K562 (cell line): ENCODE measurements around the gene TBC1D16. TPM values are rescaled to one million over a fixed set of nuclear protein-coding genes. Genes with fewer than 3 reads are reported as not detected.

Source experiments
- ATAC-seq: fragments of 200-7000 bp; cut with Tn5 transposase; 3 replicates; pipeline ENCODE4 v1.9.1; 2020; ENCODE audit warnings: moderate library complexity
- BruUV-seq: library from RNA; stranded (reverse); fragments of 400-500 nt; replicated peaks from 2 replicates; lab custom pipeline; 2021; lab: Mats Ljungman, UMichigan
- CTCF ChIA-PET: fragments of 300-600 bp; formaldehyde crosslinking; extraction: SDS; loops from one replicate; lab custom pipeline; 2021; ENCODE audit warnings: low intra/inter-chr PET ratio; lab: Yijun Ruan, JAX
- POLR2A ChIA-PET: fragments of 300-600, 350-650 bp; sonication (Branson Sonifier 250); formaldehyde crosslinking; extraction: SDS; loops from one replicate; lab custom pipeline; 2021; ENCODE audit warnings: antibody characterized with exemption, inconsistent platforms; lab: Yijun Ruan, JAX
- DNase-seq, 4 experiments: peaks; one replicate each; pipeline versions ENCODE4 v3.0.0 to v3.0.0-alpha.2; 2011 to 2018; ENCODE audit warnings: low spot score in 3 of 4, mixed read lengths in 3 of 4; ENCODE audit errors: extremely low read depth in 1 of 4
- FAIRE-seq: peaks from 2 replicates; lab custom pipeline; 2011; peaks lifted over from hg19 to GRCh38; lab: Jason Lieb, UNC
- H2AFZ ChIP-seq: 2 replicates; pipeline ENCODE4 v1.6.0; 2011; ENCODE audit warnings: low read depth, low read length, control low read depth, inconsistent platforms
- H3K27ac ChIP-seq: fragments of 200-600 bp; 3 replicates; pipeline ENCODE4 v1.8.0; 2011; ENCODE audit warnings: low read depth, mild to moderate bottlenecking, control low read depth, inconsistent platforms, low read length, moderate library complexity, mixed read lengths; ENCODE audit errors: extremely low read depth
- H3K27me3 ChIP-seq, 2 experiments: fragments of 300-600 bp in 1 of 2; 2 replicates in 1 of 2; 3 replicates in 1 of 2; pipeline versions ENCODE4 v1.6.0 to v1.8.0; 2011; ENCODE audit warnings: inconsistent platforms in 2 of 2, low read length in 2 of 2, mild to moderate bottlenecking in 1 of 2, mixed read lengths in 1 of 2, moderate library complexity in 1 of 2; ENCODE audit not compliant: control insufficient read depth in 2 of 2, insufficient read depth in 2 of 2
- H3K36me3 ChIP-seq: fragments of 300-600 bp; 3 replicates; pipeline ENCODE4 v1.8.0; 2011; ENCODE audit warnings: mild to moderate bottlenecking, low read length, inconsistent platforms; ENCODE audit not compliant: control insufficient read depth, insufficient read depth
- H3K4me1 ChIP-seq, 2 experiments: fragments of 200-600 bp in 1 of 2; replicated peaks in 1 of 2; 2 replicates in 1 of 2; 3 replicates in 1 of 2; pipeline versions ENCODE4 v1.5.1 to v1.8.0; 2011; ENCODE audit warnings: inconsistent platforms in 2 of 2, low read length in 2 of 2, mild to moderate bottlenecking in 1 of 2, mixed read lengths in 1 of 2, moderate library complexity in 1 of 2; ENCODE audit not compliant: control insufficient read depth in 2 of 2, insufficient read depth in 2 of 2
- H3K4me2 ChIP-seq: 2 replicates; pipeline ENCODE4 v1.6.1; 2011; ENCODE audit warnings: low read length, control low read depth, inconsistent platforms, mixed read lengths; ENCODE audit not compliant: insufficient read depth
- H3K4me3 ChIP-seq: fragments of 200-600 bp; sonication (generic), shearing (Covaris generic); 2 replicates; pipeline ENCODE4 v1.5.1; 2016; ENCODE audit warnings: control low read depth, inconsistent platforms
- H3K79me2 ChIP-seq: fragments of 200-600 bp; 3 replicates; pipeline ENCODE4 v1.8.0; 2011; ENCODE audit warnings: low read length, inconsistent platforms; ENCODE audit not compliant: control insufficient read depth, insufficient read depth
- H3K9ac ChIP-seq, 2 experiments: 2 replicates each; pipeline versions ENCODE4 v1.6.0 to v1.6.1; 2011; ENCODE audit warnings: low read depth in 2 of 2, low read length in 2 of 2, control low read depth in 1 of 2, inconsistent platforms in 1 of 2, mild to moderate bottlenecking in 1 of 2, mixed read lengths in 1 of 2; ENCODE audit not compliant: insufficient read depth in 1 of 2
- H3K9me1 ChIP-seq: one replicate; pipeline ENCODE4 v1.6.0; 2011; ENCODE audit warnings: inconsistent platforms, mild to moderate bottlenecking, low read length, moderate library complexity; ENCODE audit not compliant: control insufficient read depth, insufficient read depth
- H3K9me3 ChIP-seq: replicated peaks from 2 replicates; pipeline ENCODE4 v1.5.1; 2011; ENCODE audit warnings: low read depth, low read length, inconsistent platforms; ENCODE audit not compliant: control insufficient read depth, insufficient read depth
- H4K20me1 ChIP-seq: replicated peaks from 2 replicates; pipeline ENCODE4 v1.6.1; 2011; ENCODE audit warnings: low read length, inconsistent platforms, mixed read lengths; ENCODE audit not compliant: control insufficient read depth, insufficient read depth
- CHD2 ChIP-seq: IDR thresholded peaks from 2 replicates; pipeline ENCODE4 v1.6.1; 2011; ENCODE audit warnings: low read depth, low read length
- CLOCK ChIP-seq: fragments of 250-450 bp; sonication (Bioruptor Pico); IDR thresholded peaks from 2 replicates; pipeline ENCODE4 v1.4.0; 2020; ENCODE audit warnings: mild to moderate bottlenecking, moderate library complexity, borderline replicate concordance
- ILF3 ChIP-seq: fragments of 450-650 bp; IDR thresholded peaks from 2 replicates; pipeline ENCODE4 v1.6.1; 2018; ENCODE audit warnings: antibody characterized with exemption, mild to moderate bottlenecking, moderate library complexity, borderline replicate concordance
- RBFOX2 ChIP-seq: fragments of 200-400 bp; formaldehyde crosslinking; IDR thresholded peaks from 2 replicates; pipeline ENCODE4 v1.6.1; 2017; ENCODE audit warnings: low read depth, mild to moderate bottlenecking, low read length, moderate library complexity
- SMAD1 ChIP-seq: fragments of 150-350 bp; IDR thresholded peaks from 2 replicates; pipeline ENCODE4 v1.6.1; 2014; ENCODE audit warnings: low read length, low read depth; ENCODE audit not compliant: partially characterized antibody
- TARDBP ChIP-seq: fragments of 450-650 bp; IDR thresholded peaks from 2 replicates; pipeline ENCODE4 v1.6.1; 2016
- U2AF2 ChIP-seq: fragments of 200-400 bp; formaldehyde crosslinking; optimal IDR thresholded peaks from 2 replicates; pipeline ENCODE3; 2017; ENCODE audit warnings: low read depth, mild to moderate bottlenecking, low read length
- WGBS: fragments of 100-300 bp; shearing (Covaris generic); methylation state at CpG from one replicate; pipeline ENCODE4 v1.1.6; 2016; ENCODE audit warnings: low coverage, mixed read lengths; ENCODE audit not compliant: insufficient coverage; ENCODE audit errors: missing lambda C conversion rate; 5-methylcytosine and 5-hydroxymethylcytosine counted together
- in situ Hi-C: fragments of 300-500 bp; cut with MboI; formaldehyde crosslinking; loops from 4 replicates; pipeline ENCODE4 v1.15.0; 2018; ENCODE audit warnings: inconsistent platforms, mixed read lengths
- intact Hi-C: fragments of 100-400 bp; cut with micrococcal nuclease; formaldehyde crosslinking; loops from 2 replicates; pipeline ENCODE4 v1.14.2; 2022
- polyA plus RNA-seq, 8 experiments: library from polyadenylated mRNA; depleted of rRNA in 4 of 8; stranded (reverse) in 5 of 8; unstranded in 3 of 8; fragments of >200 nt; fragmentation: Nextera tagmentation in 2 of 8; fragmentation: Illumina TruSeq in 1 of 8; extraction: Ambion mirVana in 2 of 8; extraction: Trizol in 1 of 8; gene quantifications; 2 replicates each; pipeline versions ENCODE4 v1.2.1 to v1.2.3, GENCODE V29; 2011 to 2014; ENCODE audit warnings: inconsistent platforms in 1 of 8, missing spikeins in 1 of 8
- total RNA-seq, 7 experiments: library from RNA; depleted of rRNA in 6 of 7; stranded (reverse); fragments of >200 nt in 6 of 7; fragmentation: Illumina TruSeq in 2 of 7; extraction: Trizol in 2 of 7; gene quantifications; 2 replicates each; pipeline versions ENCODE4 v1.2.1 to v1.2.3, GENCODE V29; 2011 to 2021; ENCODE audit warnings: low replicate concordance in 1 of 7
- TF ChIP-seq, protein P1 (sequence below): sonication (generic); formaldehyde crosslinking; IDR thresholded peaks from 2 replicates; pipeline ENCODE4 v1.8.1; 2023; ENCODE audit warnings: mild to moderate bottlenecking, missing genetic modification reagents
- TF ChIP-seq, protein P2 (sequence below): sonication (generic); formaldehyde crosslinking; IDR thresholded peaks from 2 replicates; pipeline ENCODE4 v1.8.0; 2022; ENCODE audit warnings: mild to moderate bottlenecking, missing genetic modification reagents

Gene TBC1D16
- total and polyA plus RNA-seq, 9 of the 15 experiments (the other 6 are each of a cell fraction or from before 2014, with no cell fraction given) = 0.01 to 0.20 (median 0.03) TPM; not detected in 1

DNA sequence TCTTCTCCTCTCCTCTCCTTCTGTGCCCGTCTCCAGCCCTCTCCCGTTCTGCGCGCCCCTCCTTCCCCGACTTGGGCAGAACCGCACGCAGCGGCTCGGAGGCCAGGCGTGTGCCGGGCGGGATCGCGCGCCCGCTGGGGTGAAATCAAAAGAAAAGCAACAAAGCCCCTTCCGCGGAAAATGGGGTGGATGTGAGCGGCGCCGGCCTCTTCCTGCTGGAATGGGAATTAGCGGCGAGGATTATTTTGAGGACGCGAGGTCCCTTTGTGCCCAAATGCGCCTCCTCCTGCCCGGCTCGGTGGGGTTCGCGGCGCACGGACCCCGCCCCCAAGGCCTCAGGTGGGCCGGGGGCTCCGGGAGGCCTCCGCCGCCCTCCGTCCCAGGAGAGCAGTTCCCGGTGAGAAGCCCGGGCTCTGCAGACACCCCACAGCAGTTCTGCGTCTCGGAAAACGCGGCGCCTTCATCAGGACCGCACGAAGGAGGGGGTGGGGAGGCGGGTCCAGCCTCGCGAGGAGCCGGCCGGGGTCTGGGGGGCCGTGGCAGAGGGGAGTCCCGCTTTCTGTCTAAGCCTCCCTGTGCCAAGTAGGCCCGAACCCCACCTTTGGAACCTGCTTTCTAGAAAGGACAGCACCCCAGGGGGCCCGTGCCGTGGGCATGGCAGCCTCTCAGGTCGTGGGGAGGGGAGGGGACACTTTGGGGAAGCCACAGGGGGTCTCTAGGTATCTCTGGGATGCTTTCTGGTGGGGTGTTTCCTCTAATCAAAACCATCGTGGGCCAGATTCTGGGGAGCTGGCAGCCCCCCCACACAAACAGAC, 105.4 kb downstream of the TBC1D16 start:
- H4K20me1 ChIP-seq = no peaks in the 10 kb centered on the region; the same call in 1 of the 2 replicates
- CTCF ChIA-PET = interaction anchor here (0.6 kb wide), 1 partner anchor 141 kb away, joined by 3 read pairs; no protein-coding TSS in a partner anchor
- H3K4me1 ChIP-seq = peaks cover 0 to 23% of the 10 kb centered on the region in 2 experiments; a peak in 2 of 5 replicates
- BruUV-seq = no TSS peak
- in situ Hi-C loops (no loop called here), intact Hi-C loops (no loop called here)
- POLR2A ChIA-PET = no interaction called here
- DNase-seq = no peak
- H3K36me3 ChIP-seq = no peaks in the 10 kb centered on the region
- no peak overlapping the region for H3K27ac ChIP-seq
- 17% methylated on average over 34 of the region's 59 CpGs for WGBS
- no peak overlapping the region for H3K9ac ChIP-seq
- no peak for TF ChIP-seq TARDBP
- TF ChIP-seq, protein P1, sequence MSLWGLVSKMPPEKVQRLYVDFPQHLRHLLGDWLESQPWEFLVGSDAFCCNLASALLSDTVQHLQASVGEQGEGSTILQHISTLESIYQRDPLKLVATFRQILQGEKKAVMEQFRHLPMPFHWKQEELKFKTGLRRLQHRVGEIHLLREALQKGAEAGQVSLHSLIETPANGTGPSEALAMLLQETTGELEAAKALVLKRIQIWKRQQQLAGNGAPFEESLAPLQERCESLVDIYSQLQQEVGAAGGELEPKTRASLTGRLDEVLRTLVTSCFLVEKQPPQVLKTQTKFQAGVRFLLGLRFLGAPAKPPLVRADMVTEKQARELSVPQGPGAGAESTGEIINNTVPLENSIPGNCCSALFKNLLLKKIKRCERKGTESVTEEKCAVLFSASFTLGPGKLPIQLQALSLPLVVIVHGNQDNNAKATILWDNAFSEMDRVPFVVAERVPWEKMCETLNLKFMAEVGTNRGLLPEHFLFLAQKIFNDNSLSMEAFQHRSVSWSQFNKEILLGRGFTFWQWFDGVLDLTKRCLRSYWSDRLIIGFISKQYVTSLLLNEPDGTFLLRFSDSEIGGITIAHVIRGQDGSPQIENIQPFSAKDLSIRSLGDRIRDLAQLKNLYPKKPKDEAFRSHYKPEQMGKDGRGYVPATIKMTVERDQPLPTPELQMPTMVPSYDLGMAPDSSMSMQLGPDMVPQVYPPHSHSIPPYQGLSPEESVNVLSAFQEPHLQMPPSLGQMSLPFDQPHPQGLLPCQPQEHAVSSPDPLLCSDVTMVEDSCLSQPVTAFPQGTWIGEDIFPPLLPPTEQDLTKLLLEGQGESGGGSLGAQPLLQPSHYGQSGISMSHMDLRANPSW = no peak
- TF ChIP-seq ILF3 = no peak
- TF ChIP-seq, protein P2, sequence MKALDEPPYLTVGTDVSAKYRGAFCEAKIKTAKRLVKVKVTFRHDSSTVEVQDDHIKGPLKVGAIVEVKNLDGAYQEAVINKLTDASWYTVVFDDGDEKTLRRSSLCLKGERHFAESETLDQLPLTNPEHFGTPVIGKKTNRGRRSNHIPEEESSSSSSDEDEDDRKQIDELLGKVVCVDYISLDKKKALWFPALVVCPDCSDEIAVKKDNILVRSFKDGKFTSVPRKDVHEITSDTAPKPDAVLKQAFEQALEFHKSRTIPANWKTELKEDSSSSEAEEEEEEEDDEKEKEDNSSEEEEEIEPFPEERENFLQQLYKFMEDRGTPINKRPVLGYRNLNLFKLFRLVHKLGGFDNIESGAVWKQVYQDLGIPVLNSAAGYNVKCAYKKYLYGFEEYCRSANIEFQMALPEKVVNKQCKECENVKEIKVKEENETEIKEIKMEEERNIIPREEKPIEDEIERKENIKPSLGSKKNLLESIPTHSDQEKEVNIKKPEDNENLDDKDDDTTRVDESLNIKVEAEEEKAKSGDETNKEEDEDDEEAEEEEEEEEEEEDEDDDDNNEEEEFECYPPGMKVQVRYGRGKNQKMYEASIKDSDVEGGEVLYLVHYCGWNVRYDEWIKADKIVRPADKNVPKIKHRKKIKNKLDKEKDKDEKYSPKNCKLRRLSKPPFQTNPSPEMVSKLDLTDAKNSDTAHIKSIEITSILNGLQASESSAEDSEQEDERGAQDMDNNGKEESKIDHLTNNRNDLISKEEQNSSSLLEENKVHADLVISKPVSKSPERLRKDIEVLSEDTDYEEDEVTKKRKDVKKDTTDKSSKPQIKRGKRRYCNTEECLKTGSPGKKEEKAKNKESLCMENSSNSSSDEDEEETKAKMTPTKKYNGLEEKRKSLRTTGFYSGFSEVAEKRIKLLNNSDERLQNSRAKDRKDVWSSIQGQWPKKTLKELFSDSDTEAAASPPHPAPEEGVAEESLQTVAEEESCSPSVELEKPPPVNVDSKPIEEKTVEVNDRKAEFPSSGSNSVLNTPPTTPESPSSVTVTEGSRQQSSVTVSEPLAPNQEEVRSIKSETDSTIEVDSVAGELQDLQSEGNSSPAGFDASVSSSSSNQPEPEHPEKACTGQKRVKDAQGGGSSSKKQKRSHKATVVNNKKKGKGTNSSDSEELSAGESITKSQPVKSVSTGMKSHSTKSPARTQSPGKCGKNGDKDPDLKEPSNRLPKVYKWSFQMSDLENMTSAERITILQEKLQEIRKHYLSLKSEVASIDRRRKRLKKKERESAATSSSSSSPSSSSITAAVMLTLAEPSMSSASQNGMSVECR = no peak
- no peak for TF ChIP-seq SMAD1
- TF ChIP-seq RBFOX2 = no peak
- TF ChIP-seq CLOCK (CRISPR knock-in tag) = no peak
- no peak for TF ChIP-seq U2AF2
- TF ChIP-seq CHD2 = no peak
- TF ChIP-seq, all 486 proteins: peak for 0
- Histone ChIP-seq H3K4me2 (no peak overlapping the region), H3K79me2 (no peaks in the 10 kb centered on the region), H3K27me3 (peaks cover 12 to 47% of the 10 kb centered on the region in 2 experiments; a peak in 3 of 5 replicates), H3K9me3 (no peaks in the 10 kb centered on the region), H3K4me3 (no peak overlapping the region), H2AFZ (no peak overlapping the region), H3K9me1 (no peaks in the 10 kb centered on the region)
- FAIRE-seq = no peak
- no peak for ATAC-seq
